Activated effector memory CD4-positive, alpha-beta T cell treated with Interleukin-2 at 50 U/mL for 16 hours (primary cell): ENCODE results near the gene POLR2J2.
A peak's percentile ranks its signal among the peaks of the same experiment; 100 is the strongest.
"Not testable (repeated sequence)": the region's sequence is repeated elsewhere in the genome, so short reads cannot be mapped to it uniquely, and the experiment has no call there.

Source experiments
- DNase-seq: peaks from one replicate; pipeline ENCODE4 v3.0.0-alpha.2; 2020

The POLR2J2 gene

DNA sequence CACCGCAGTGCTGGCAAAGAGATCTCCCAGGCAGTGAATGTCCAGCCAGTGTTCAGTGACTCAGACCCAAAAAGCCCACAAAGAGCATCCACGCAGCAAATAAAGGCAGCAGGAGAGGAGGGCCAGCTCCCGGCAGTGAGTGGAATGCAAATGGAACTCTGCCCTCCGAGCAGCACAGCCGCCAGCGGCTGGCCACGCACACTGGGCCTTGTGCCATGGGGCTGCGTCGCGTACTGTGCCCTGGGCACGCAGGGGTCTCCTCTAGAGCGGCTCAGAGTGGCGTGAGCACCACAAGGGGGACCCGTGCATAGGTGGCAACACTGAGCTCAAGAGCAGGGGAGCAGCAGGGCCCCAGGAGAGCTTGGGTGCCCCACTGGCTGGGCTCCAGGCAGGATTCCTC lies 3.9 kb downstream of the POLR2J2 start:
- DNase-seq = not testable (repeated sequence)

DNA sequence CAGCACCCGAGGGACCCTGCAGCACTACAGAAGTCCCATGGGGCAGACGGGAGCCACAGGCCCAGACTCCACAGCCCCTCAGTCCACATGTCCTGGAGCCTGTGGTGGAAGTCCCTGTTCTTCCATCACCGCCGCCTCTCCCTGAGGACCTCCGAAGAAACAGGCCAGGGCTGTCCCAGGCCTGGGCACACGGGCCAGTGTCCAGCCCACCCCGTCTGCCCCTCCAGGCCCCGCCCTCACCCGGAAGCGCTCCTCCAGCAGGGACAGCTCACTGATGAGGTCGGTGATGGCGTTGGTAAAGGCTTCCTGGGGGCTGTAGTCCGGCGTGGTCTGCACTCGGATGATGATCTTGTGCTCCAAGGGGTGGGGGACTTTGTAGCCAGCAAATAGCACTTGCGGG lies 4.6 kb downstream of the POLR2J2 start:
- DNase-seq = not testable (repeated sequence)

DNA sequence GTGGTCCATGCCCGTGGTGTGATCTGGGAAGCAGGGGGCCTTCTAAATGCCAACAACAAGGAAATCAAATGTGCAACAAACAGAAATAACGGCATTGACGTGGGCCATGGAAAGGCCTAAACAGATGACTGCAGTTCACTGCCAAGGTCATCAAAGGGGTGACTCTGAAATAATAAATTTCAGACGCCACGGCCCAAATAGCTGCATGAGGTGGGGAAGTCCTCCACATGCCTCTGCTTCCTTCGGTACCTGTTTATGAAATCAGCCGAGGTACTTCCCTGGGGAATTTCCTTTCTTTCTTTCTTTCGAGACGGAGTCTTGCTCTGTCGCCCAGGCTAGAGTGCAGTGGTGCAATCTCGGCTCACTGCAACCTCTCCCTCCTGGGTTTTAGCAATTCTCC lies 6.7 kb downstream of the POLR2J2 start:
- not testable (repeated sequence) for DNase-seq

DNA sequence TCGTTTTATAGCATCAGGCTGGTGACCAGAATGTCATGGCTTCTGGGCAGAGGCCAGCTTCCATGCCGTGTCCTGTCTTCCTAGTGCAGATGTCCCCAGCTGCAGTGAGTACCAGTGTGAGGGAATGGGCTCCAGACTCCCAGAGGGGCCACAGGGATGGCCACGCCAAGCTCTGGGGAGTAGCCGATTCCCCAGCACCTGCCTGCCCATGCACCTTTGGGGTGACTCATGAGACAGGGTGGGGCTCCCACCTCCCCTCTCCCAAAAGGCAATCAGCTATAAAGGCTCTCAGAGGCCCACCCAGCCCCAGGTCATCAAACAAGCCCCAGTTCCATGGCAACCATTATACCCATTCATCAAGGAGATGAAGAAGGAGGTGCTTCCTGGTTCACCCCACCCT lies 21.5 kb downstream of the POLR2J2 start, which contains the start of gene SPDYE2B:
TSS of gene SPDYE2B (plus strand) at position 396 of the 400 bp plus-strand sequence. CDS start 2,030 bp downstream, outside the sequence.
- not testable (repeated sequence) for DNase-seq

DNA sequence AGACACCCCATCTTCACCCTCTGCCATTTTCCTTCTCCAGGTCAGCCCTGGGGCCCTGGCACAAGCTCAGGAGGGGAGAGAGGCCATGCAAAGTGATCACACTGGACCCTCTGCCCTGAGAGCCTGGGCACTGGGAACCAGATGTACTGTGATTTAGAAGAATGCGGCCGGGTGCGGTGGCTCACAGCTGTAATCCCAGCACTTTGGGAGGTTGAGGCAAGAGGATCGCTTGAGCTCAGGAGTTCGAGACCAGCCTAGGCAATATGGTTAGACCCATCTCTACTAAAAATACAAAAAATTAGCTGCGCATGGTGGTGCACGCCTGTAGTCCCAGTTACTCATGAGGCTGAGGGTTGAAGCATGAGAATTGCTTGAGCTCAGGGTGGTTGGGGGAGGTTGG lies 23.6 kb downstream of the POLR2J2 start:
- not testable (repeated sequence) for DNase-seq

DNA sequence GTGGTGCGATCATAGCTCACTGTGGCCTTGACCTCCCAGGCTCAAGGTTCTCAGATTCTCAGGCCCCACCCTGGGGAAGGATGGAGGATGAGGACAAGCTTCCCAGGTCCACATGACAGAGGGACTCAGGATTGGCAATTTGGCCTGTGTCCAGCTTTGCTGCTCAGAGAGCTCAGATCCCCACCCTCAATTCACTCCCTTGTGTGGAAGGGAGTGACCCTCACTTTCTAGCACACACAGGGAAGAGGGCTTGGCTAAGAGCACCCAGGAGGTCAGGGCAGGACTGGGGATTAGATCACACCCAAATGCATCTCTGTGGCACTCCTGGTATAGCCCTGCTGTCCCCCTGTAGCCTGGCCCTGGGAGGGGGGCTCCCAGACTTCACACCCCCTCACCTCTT lies 28.1 kb downstream of the POLR2J2 start:
- not testable (repeated sequence) for DNase-seq

DNA sequence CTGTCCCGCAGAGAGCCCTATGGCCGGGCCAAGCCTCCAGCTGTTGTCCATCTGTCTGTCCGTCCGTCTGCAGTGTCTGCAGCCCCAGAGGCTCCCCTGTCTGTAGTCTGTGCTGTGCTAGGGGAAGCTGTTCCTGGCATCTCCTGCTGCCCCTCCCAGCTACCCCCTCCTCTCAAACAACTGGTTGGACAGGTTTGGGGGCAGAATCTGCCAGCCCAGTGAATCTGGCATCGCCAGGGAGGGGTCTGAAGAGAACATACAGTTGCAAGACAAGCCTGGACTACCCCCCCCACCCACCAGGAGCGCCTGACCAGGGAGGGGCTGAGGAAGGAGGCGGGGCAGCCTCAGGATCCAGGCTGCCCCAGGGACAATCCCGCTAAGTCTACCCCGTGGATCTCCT lies 28.8 kb downstream of the POLR2J2 start, which contains the start of gene UPK3BL1:
TSS of gene UPK3BL1 (minus strand) at position 101 of the 400 bp plus-strand sequence. CDS start at position 51, 50 bp downstream.
- DNase-seq = not testable (repeated sequence)

DNA sequence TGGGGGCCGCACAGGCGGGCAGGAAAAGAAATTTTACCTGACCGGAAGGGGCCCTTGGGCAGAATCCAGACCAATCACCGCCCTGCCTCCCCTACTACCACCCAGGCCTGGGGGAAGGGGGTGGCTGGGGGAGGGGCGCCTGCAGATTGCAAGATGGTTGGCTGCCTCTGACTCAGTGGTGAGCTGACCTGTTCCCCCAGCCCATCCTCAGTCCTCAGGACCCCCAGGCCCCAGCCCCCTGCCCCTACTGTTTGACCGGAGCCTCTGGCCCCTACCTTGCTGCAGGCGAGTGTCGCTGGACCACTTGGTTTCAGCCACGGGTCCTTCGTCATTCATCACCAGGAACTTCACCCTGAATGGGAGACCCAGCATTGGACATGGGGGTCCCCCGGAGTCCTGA lies 32.6 kb downstream of the POLR2J2 start:
- not testable (repeated sequence) for DNase-seq

DNA sequence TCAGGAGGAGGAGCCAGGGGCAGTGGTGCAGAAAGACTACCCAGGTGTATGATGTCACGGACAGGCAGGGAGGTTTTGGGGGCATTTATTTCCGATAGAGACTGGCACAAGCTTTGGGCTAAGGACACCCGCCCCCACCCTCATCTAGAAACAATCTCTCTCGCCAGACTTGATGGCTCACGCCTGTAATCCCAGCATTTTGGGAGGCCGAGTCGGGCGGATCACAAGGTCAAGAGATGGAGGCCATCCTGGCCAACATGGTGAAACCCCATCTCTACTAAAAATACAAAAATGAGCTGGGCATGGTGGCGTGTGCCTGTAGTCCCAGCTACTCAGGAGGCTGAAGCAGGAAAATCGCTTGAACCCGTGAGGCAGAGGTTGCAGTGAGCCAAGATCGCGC lies 34.5 kb downstream of the POLR2J2 start:
- not testable (repeated sequence) for DNase-seq

DNA sequence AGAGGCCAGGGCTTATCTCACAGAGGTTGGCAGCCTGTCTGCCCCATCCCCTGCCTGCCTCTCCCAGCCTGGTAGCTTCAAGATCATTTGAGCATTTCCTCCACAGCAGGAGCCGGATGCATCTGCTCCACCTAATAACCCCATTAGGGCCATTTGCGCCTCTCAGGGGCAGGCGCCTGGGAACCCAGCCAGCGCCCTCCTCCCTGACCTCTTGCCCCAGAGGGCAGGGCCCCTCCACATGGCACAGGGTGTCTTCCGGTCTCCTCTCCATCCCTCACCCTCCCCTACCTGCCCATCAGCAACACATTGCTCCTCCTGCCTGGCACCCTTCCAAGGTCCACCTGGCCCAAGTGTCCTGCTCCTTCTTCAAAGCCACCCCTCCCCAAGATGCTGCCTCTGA lies 36.1 kb downstream of the POLR2J2 start:
- not testable (repeated sequence) for DNase-seq

DNA sequence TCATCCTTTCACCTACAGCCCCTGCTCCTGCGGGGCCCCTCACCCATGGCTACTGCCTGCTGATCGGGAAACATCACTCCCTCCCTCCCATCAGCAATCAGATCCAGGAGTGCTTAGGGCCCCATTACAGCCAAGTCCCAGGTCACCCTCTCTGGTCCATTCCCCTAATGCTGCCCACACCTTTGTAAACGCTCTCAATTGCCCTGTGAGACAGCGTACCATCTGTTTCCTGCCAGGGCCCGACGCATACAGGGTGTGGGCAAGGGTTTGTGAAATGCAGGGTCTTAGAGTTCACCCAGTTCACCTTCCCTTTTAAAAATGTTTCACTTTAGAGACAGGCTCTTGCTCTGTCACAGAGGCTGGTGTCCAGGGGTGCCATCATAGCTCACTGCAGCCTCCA lies 37.2 kb downstream of the POLR2J2 start:
- DNase-seq = not testable (repeated sequence)

DNA sequence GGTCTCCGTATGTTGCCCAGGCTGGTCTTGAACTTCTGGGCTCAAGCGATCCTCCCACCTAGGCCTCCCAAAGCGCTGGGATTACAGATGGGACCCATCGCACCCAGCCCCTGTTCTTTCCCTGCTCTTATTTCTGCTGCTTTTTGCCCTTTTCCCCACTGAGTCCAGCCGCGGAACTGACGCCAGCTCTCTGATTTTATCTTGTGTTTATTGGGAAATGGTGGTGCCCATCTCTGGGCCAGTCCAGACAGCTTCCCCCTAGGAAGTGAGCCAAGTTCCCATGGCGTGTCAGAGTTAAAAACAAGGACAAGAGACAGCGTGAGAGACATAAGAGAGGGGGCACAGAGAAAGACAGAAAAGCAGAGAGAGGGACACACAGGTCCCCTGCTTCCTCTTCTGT lies 40.8 kb downstream of the POLR2J2 start:
- DNase-seq = not testable (repeated sequence)

DNA sequence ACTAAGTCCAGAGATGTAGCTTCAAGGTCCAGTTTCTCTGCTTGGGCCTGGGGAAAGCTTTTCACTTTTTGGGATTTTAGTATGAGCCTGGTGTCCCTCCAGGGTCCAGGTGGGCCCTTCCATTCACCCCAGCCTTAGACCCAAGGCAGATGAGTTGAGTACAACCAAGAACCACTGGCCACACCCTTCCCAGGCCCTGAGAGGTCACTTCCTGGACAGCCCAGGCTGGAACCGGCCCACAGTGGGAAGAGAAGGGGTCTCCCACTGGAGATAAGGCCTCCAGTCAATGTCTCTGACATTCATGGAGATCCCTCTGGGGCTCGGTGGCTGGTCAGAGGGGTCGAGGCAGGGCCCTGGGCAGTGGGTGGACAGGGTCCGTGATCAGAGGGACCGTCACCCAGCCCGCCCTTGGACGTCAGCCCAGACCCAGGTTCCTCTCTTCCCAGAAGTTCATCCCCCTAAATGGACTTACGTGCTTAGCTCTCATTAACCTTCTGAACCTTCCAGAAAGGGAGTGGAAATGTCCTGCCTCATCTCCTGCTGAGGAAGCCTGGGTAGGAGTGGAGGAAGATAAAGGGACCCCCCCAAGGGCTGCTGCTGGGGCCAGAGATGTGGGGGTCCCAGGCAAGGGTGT lies 44.1 kb downstream of the POLR2J2 start:
- DNase-seq = not testable (repeated sequence)

DNA sequence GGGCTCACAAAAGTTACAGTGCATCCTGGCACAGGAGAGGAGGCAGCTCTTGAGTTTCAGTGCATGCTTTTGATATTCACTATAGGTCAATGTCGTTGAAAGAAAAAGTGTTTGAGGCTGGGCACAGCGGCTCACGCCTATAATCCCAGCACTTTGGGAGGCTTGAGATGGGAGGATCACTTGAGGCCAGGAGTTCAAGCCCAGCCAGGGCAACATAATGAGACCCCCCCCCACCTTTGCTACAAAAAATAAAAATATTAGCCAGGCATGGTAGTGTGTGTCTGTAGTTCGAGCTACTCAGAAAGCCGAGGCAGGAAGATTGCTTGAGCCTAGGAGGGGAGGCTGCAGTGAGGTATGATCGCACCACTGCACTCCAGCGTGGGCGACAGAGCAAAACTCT lies 53.3 kb downstream of the POLR2J2 start:
- DNase-seq = not testable (repeated sequence)

DNA sequence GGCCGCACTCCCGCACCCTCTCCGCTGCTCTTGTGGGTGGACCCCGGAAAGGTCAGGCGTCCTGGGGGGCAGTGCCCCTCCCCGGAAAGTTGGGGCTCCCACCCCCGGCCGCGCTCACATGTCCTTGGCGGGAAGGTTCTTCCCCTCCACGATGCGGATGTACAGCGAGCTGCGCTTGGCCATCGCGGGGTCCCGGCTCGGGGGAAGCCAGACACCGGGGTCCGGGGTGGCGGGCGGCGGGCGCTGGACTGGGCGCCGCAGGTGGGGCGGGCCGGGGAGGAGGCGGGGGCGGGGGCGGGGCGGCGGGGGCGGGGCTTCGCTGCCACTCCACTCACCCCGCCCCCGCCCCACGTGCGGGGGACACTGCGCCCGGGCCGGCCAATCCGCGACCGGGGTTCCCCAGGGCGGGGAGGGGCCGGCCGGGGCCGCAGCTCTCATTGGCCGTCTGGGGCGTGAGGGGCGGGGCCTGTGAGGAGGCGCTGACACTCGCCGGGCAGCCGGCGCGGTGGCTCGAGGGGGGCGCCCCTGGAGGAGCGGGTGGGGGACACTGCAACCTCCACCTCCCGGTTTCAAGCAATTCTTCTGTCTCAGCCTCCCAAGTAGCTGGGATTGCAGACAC lies 54.8 kb downstream of the POLR2J2 start, which contains the start of gene RASA4:
TSS of gene RASA4 (minus strand) at position 250 of the 619 bp plus-strand sequence. CDS start at position 183, 67 bp downstream.
- peak; percentile 14 for DNase-seq
